LNCaP clone FGC (cell line): ENCODE data around the gene PIK3R3.

Experiments used
- DNase-seq: peaks from one replicate; pipeline ENCODE4 v3.0.0-alpha.2; 2011; ENCODE audit warnings: low read depth
- H3K4me3 ChIP-seq: 2 replicates; pipeline ENCODE4 v1.5.1; 2011; ENCODE audit warnings: mild to moderate bottlenecking, low read depth, low read length, control low read depth
- TF ChIP-seq, protein P1 (sequence below): IDR thresholded peaks from 2 replicates; pipeline ENCODE4 v1.5.1; 2012; ENCODE audit warnings: mild to moderate bottlenecking; ENCODE audit not compliant: control insufficient read depth, insufficient read depth; ENCODE audit errors: extremely low read depth

Gene PIK3R3

GRCh38 chr1:46153228-46153627, 20.8 kb upstream of the PIK3R3 start:
- TF ChIP-seq, protein P1, sequence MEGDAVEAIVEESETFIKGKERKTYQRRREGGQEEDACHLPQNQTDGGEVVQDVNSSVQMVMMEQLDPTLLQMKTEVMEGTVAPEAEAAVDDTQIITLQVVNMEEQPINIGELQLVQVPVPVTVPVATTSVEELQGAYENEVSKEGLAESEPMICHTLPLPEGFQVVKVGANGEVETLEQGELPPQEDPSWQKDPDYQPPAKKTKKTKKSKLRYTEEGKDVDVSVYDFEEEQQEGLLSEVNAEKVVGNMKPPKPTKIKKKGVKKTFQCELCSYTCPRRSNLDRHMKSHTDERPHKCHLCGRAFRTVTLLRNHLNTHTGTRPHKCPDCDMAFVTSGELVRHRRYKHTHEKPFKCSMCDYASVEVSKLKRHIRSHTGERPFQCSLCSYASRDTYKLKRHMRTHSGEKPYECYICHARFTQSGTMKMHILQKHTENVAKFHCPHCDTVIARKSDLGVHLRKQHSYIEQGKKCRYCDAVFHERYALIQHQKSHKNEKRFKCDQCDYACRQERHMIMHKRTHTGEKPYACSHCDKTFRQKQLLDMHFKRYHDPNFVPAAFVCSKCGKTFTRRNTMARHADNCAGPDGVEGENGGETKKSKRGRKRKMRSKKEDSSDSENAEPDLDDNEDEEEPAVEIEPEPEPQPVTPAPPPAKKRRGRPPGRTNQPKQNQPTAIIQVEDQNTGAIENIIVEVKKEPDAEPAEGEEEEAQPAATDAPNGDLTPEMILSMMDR, result no peak
- H3K4me3 ChIP-seq, result no peak overlapping the region
- DNase-seq, result no peak

DNA sequence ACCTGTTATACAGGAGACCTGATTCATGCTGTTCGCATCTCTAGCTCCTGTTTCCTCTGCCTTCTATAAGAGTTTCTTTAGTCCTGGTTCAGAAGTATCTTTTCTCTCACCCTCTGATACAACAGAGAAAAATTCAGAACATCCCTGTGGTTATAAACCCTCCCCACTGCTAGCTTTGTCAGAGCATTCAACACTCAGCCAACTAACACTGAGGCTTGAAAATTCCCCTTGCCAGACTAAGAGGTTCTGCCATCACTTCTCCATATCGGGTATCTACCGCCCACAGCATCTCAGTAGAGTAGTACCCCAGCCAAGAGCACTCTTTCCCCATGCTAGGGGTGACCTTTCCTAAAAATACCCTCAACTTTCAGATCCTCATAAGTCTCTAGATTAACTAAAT, 19.6 kb upstream of the PIK3R3 start:
- no peak overlapping the region for H3K4me3 ChIP-seq
- no peak for DNase-seq
- TF ChIP-seq, protein P1, result no peak

DNA sequence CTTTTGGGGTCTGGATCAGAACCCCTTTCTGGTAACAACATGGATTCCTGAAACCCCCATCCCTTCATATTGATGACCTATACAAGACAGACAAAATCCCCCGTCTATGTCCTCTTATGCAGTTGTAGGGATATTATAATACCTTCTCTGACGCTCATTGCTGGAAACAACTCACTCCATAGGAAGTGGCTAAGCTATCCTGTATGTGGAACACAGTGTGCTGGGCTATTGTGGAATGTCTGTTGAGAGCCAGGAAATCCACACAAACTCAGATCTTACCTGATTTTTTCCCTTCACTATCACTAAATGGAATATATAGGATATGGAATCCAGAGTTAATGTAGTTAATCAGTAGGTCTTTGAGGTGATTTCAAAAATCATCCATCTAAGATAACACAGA, 17.7 kb upstream of the PIK3R3 start:
- no peak for DNase-seq
- TF ChIP-seq, protein P1, result no peak

DNA sequence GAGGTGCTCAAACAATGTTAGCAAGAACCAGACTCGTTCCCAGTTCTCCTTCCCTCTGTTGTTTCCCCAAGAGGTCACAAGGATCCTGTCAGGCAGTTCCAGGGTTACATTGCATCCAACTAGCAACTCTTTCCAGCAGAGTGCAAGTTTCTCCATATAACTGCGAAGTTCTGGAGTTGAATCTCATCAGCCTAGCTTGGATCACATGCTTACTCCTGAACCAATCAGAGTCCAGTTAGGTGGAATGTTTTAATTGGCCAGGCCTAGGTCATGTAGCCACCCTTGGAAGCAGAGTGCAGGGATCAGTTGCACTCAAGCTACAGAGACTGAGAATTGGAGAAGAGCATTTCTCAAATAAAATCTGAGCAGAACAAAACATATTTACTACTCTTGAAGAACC, 15.9 kb upstream of the PIK3R3 start:
- DNase-seq, result no peak
- TF ChIP-seq, protein P1, result no peak

More for the DNA sequence above, 17.7 kb upstream of the PIK3R3 start:
- H3K4me3 ChIP-seq, result no peak overlapping the region

DNA sequence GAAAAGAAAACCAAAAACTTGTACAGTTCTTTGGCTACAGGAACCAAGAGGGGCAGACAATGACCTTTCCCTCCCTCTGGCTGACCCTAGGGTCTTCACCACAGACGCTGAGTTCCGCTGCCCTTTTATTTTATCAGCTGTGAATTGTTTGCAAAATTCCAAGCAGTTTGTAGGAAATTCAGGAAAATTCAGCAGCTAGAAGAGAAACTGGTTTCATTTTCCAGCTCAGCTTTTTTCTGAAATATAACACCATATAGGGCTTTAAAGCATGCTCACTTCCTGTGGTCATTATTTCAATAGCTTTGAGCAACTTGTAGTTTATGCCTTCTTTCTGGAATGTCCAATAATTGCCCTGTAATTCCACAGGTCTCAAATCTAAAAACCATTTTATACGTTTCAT, 5.5 kb upstream of the PIK3R3 start:
- H3K4me3 ChIP-seq, result no peak overlapping the region
- TF ChIP-seq, protein P1, result no peak
- no peak for DNase-seq

More for the DNA sequence above, 15.9 kb upstream of the PIK3R3 start:
- no peak overlapping the region for H3K4me3 ChIP-seq

- no peak for DNase-seq
- TF ChIP-seq, protein P1, result no peak
- no peak overlapping the region for H3K4me3 ChIP-seq
These were observed 4.3 kb upstream of the PIK3R3 start for GRCh38 chr1:46136711-46137110.

- TF ChIP-seq, protein P1, result no peak
- no peak overlapping the region for H3K4me3 ChIP-seq
- peak; percentile 80 for DNase-seq
These were observed 2.4 kb upstream of the PIK3R3 start for GRCh38 chr1:46134660-46135331.
